ENCODE results near the gene MPEG1. TPM values are rescaled to one million over a fixed set of nuclear protein-coding genes. Genes with fewer than 3 reads are reported as not detected.

Gene MPEG1
- total RNA-seq, 1 experiment from 2014 or later = not detected

DNA sequence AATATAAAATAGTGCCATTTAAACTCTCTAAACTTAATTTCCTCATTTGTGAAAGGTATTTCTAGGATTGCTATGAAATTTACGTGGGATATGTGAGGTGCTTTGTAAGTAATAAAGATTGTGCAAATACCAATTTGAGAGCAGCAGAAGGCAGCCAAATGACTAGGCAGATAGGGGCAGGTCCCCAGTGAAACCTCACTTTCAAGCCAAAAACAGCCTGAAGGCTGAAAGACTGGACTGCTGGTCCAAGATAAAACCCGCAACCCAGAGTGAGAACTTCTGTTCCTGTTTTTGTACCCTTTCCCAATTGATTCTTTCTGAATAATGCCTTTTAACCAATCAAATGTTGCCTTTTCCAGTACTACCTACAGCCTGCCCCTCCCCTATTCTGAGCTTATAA lies 33.6 kb downstream of the MPEG1 start:
- Histone ChIP-seq H3K79me2 (ENCODE audit: insufficient read depth, low read length) (no peaks in the 10 kb centered on the region; the same call in 1 of the 2 replicates), H3K23ac (ENCODE audit: insufficient read length, low read depth, low read length) (no peak overlapping the region), H3K4ac (ENCODE audit: low read depth, low read length) (no peak overlapping the region), H2BK15ac (ENCODE audit: low read depth, low read length) (no peak overlapping the region), H4K20me1 (ENCODE audit: control insufficient read depth, insufficient read depth, insufficient read length) (no peaks in the 10 kb centered on the region), H3K56ac (ENCODE audit: insufficient read length, low read depth, low read length) (no peak overlapping the region), H2AK5ac (ENCODE audit: insufficient read length, low read length) (no peak overlapping the region), H3K79me1 (ENCODE audit: insufficient read depth, low read depth, low read length, poor library complexity, severe bottlenecking) (peaks cover 3% of the 10 kb centered on the region), H4K91ac (ENCODE audit: insufficient read length, low read depth, low read length) (no peak overlapping the region), H3K4me1 (ENCODE audit: insufficient read depth, low read length) (peaks cover 3% of the 10 kb centered on the region), H4K8ac (replicated peaks; ENCODE audit: insufficient read length, low read depth, low read length) (no peak overlapping the region), H3K27ac (ENCODE audit: insufficient read length, low read depth, low read length) (no peak overlapping the region), H3K4me2 (ENCODE audit: insufficient read depth, insufficient read length, low read length) (no peak overlapping the region), H2BK5ac (ENCODE audit: insufficient read length, low read length) (no peak overlapping the region), H3K9me3 (ENCODE audit: control insufficient read depth, low read depth, low read length) (no peaks in the 10 kb centered on the region), H2AFZ (ENCODE audit: low read length) (no peak overlapping the region), H2BK12ac (ENCODE audit: insufficient read length, low read depth, low read length) (no peak overlapping the region), H2BK120ac (ENCODE audit: low read depth, low read length, poor library complexity, severe bottlenecking) (no peak overlapping the region), H3K9ac (ENCODE audit: extremely low read depth, insufficient read length, low read length) (no peak overlapping the region), H3K27me3 (ENCODE audit: insufficient read depth, low read length) (no peaks in the 10 kb centered on the region), H2BK20ac (ENCODE audit: low read depth, low read length, poor library complexity, severe bottlenecking) (no peak overlapping the region), H3K14ac (ENCODE audit: insufficient read depth, low read length) (no peak overlapping the region), H3T11ph (ENCODE audit: low read length) (no peak overlapping the region), H4K5ac (ENCODE audit: insufficient read length, low read depth, low read length) (no peak overlapping the region), H3K18ac (ENCODE audit: insufficient read length, low read depth, low read length) (no peak overlapping the region), H3K23me2 (ENCODE audit: insufficient read length, low read depth, low read length, poor library complexity, severe bottlenecking) (peaks cover under 1% of the 10 kb centered on the region)
- peaks cover 16 to 40% (median 37%) of the 10 kb centered on the region in 3 experiments; a peak in 6 of 7 replicates for H3K36me3 Mint-ChIP-seq (ENCODE audit: insufficient read depth in 1 of 3, low read depth in 3 of 3)
- no peak overlapping the region for H3K4me3 Mint-ChIP-seq
- TF ChIP-seq CTCF (conservative IDR thresholded peaks at IDR 0.05) = no peak
- peaks cover 8 to 12% of the 10 kb centered on the region in 2 experiments; a peak in 3 of 5 replicates for H3K9me3 Mint-ChIP-seq
- H3K4me1 Mint-ChIP-seq = peaks cover 27 to 51% of the 10 kb centered on the region in 2 experiments
- H3K27me3 Mint-ChIP-seq (ENCODE audit: low read depth) = no peaks in the 10 kb centered on the region; the same call in 1 of the 2 replicates
- WGBS (ENCODE audit: extremely low coverage, insufficient read length, low lambda C conversion rate) = no CpG with 5 or more reads among the region's 2 CpGs
- DNase-seq = no peak
- no peak overlapping the region for H3K27ac Mint-ChIP-seq
